Measurements from ENCODE around the gene FBXO41. TPM values are rescaled to one million over a fixed set of nuclear protein-coding genes. Genes with fewer than 3 reads are reported as not detected.

The FBXO41 gene
- total RNA-seq, 2 experiments from 2014 or later, result 41.5 to 42.0 TPM

- Mint-ChIP-seq H3K4me3 (peak overlapping the region; percentile 90), H3K4me1 (ENCODE audit: low read depth) (peaks cover 22% of the 10 kb centered on the region), H3K27ac (peak overlapping the region; percentile 86), H3K36me3 (ENCODE audit: low read depth) (peaks cover 17% of the 10 kb centered on the region), H3K9me3 (no peaks in the 10 kb centered on the region), H3K27me3 (peaks cover 3% of the 10 kb centered on the region)
- ATAC-seq (peak; percentile 62), DNase-seq (peak; percentile 66)
- TF ChIP-seq CTCF (IDR thresholded peaks at IDR 0.05), result no peak
- intact Hi-C loops (cut with micrococcal nuclease), result no loop called here
- ChIA-PET POLR2A (interaction anchor here (0.7 to 2.2 kb wide), 6 partner anchors 11 to 65 kb away, joined by 3 to 11 read pairs (median 3); partner anchors contain the start of genes CCT7 and PRADC1), CTCF (interaction anchor here (1.1 kb wide), 3 partner anchors 9 to 73 kb away, joined by 3 read pairs; partner anchors contain the start of gene CCT7)
These were observed 971 bp upstream of the FBXO41 start for GRCh38 chr2:73285159-73285739.

GRCh38 chr2:73283545-73284295, 558 bp downstream of the FBXO41 start:
- Mint-ChIP-seq H3K27me3 (no peaks in the 10 kb centered on the region), H3K36me3 (ENCODE audit: low read depth) (peaks cover 29% of the 10 kb centered on the region), H3K4me3 (peak overlapping the region; percentile 90), H3K27ac (peak overlapping the region; percentile 84), H3K4me1 (ENCODE audit: low read depth) (peaks cover 28% of the 10 kb centered on the region), H3K9me3 (no peaks in the 10 kb centered on the region)
- intact Hi-C loops (cut with micrococcal nuclease), result no loop called here
- ChIA-PET POLR2A (interaction anchor here (0.8 to 2.2 kb wide), 3 partner anchors 45 to 102 kb away, joined by 3 to 11 read pairs (median 5); partner anchors contain the start of genes ALMS1, CCT7 and PRADC1), CTCF (no interaction called here)
- no peak for TF ChIP-seq CTCF (IDR thresholded peaks at IDR 0.05)
- peak; percentile 17 for ATAC-seq
- peak; percentile 63 for DNase-seq

GRCh38 chr2:73282924-73283544, 1.2 kb downstream of the FBXO41 start:
- POLR2A ChIA-PET, result no interaction called here
- CTCF ChIA-PET, result interaction anchor here (0.6 to 3.3 kb wide), 3 partner anchors 8 to 12 kb away, joined by 4 to 15 read pairs (median 4); partner anchors contain the start of gene EGR4
- H3K4me3 Mint-ChIP-seq, result peak overlapping the region; percentile 90
- DNase-seq (no peak), ATAC-seq (no peak)
- H3K9me3 Mint-ChIP-seq, result no peaks in the 10 kb centered on the region
- intact Hi-C loops (cut with micrococcal nuclease), result no loop called here
- peak overlapping the region; percentile 84 for H3K27ac Mint-ChIP-seq
- H3K36me3 Mint-ChIP-seq (ENCODE audit: low read depth), result peaks cover 34% of the 10 kb centered on the region
- no peaks in the 10 kb centered on the region for H3K27me3 Mint-ChIP-seq
- no peak for TF ChIP-seq CTCF (IDR thresholded peaks at IDR 0.05)
- H3K4me1 Mint-ChIP-seq (ENCODE audit: low read depth), result peaks cover 34% of the 10 kb centered on the region

- POLR2A ChIA-PET, result interaction anchor here (1.0 to 1.6 kb wide), 4 partner anchors 12 to 48 kb away, joined by 3 to 5 read pairs (median 4); partner anchors contain the start of genes CCT7, EGR4 and PRADC1
- Mint-ChIP-seq H3K27me3 (no peaks in the 10 kb centered on the region), H3K4me3 (no peak overlapping the region), H3K36me3 (ENCODE audit: low read depth) (peaks cover 41% of the 10 kb centered on the region), H3K4me1 (ENCODE audit: low read depth) (peaks cover 38% of the 10 kb centered on the region), H3K9me3 (no peaks in the 10 kb centered on the region), H3K27ac (peak overlapping the region; percentile 6)
- ATAC-seq (no peak), DNase-seq (no peak)
- CTCF ChIA-PET, result interaction anchor here (3.3 kb wide), 1 partner anchor 9 kb away, joined by 15 read pairs; no protein-coding TSS in a partner anchor
- intact Hi-C loops (cut with micrococcal nuclease), result no loop called here
- no peak for TF ChIP-seq CTCF (IDR thresholded peaks at IDR 0.05)
These were observed 3.0 kb downstream of the FBXO41 start for GRCh38 chr2:73281244-73281643.

Measured in activated CD8-positive, alpha-beta T cell treated with anti-CD3 and anti-CD28 coated beads for 36 hours (primary cell).